Epithelial cell of proximal tubule (primary cell): ENCODE data around the gene PTK6. TPM values are rescaled to one million over a fixed set of nuclear protein-coding genes. Genes with fewer than 3 reads are reported as not detected.

ENCODE experiments used
- DNase-seq: peaks from one replicate; pipeline ENCODE4 v3.0.0-alpha.2; 2011; ENCODE audit warnings: low read depth
- H3K4me3 ChIP-seq: 2 replicates; pipeline ENCODE4 v1.5.1; 2011; ENCODE audit warnings: low read depth, mild to moderate bottlenecking, low read length
- total RNA-seq: library from RNA; depleted of rRNA; stranded (reverse); fragments of >200 nt; gene quantifications from 2 replicates; pipeline ENCODE4 v1.2.3, GENCODE V29; 2015
- TF ChIP-seq, protein P1 (sequence below): conservative IDR thresholded peaks from 2 replicates; pipeline ENCODE4 v1.5.1; 2012; ENCODE audit warnings: low read depth, mild to moderate bottlenecking, low read length

PTK6 gene
- total RNA-seq, 1 donor from 2014 or later: not detected

- no peak overlapping the region for H3K4me3 ChIP-seq
- no peak for DNase-seq
- TF ChIP-seq, protein P1, sequence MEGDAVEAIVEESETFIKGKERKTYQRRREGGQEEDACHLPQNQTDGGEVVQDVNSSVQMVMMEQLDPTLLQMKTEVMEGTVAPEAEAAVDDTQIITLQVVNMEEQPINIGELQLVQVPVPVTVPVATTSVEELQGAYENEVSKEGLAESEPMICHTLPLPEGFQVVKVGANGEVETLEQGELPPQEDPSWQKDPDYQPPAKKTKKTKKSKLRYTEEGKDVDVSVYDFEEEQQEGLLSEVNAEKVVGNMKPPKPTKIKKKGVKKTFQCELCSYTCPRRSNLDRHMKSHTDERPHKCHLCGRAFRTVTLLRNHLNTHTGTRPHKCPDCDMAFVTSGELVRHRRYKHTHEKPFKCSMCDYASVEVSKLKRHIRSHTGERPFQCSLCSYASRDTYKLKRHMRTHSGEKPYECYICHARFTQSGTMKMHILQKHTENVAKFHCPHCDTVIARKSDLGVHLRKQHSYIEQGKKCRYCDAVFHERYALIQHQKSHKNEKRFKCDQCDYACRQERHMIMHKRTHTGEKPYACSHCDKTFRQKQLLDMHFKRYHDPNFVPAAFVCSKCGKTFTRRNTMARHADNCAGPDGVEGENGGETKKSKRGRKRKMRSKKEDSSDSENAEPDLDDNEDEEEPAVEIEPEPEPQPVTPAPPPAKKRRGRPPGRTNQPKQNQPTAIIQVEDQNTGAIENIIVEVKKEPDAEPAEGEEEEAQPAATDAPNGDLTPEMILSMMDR: no peak
Measured at GRCh38 chr20:63497138-63497945, 39.8 kb downstream of the PTK6 start.

DNA sequence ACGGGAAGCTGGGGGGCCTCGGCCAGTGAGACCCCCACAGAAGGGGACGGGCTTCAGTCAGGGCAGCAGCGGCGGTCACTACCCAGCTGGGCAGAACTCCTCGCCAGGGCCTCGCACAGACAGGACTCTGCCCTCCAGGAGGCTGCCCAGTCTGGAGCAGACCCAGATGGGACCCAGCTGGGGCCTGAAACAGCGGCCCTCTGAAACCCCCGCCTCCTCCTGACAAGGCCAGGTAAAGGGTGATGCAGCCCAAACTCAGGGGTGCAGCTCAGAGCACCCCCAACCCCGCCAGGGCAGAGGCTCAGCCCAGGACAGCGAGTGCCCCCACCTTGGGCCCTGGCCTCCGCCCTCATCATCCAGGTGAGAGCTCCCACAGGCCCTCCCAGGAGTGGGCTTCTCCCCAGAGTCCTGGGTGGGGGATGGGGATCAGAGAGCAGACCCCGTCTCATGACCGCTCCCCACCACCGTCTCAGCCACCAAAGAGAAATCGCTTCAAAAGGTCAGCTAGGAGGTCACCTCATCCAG, 40.5 kb downstream of the PTK6 start:
- TF ChIP-seq, protein P1: no peak
- no peak for DNase-seq
- H3K4me3 ChIP-seq: peak overlapping the region; percentile 35

DNA sequence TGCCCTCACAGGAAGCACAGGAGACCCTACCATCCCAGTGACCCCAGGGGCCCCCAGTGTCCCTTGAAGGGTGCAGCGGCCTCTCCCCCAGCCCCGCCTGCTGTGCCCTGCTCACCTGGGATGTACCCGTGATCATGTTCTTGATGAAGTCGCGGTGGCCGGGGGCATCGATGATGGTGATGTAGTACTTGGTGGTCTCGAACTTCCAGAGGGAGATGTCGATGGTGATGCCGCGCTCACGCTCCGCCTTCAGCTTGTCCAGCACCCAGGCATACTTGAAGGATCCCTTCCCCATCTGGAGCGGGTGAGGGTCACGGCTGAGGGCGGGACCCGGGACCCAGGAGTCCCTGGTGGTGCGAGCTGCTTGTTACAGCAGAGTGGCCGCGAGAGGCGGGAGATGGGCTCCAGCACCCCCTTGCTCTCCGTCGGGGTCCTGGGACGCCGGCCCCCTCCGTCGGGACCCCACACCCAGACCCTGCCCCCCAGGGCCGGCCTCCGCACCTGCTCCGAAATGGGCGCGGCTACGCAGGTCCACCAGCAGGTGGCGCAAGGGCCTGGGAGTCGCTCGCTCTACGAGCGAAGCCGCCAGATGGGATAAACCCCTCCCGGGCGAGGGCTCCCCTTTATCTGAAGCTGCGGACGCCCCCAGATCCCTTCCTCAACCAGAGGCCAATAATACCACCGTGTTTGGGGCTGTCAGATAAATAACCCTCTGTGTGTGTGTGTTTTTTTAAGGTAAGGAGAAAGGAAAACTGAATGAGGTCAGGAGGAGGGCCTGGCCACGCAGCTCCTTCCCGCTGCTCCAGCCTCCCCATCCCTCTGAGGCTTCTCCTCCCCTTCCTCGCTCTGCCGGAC, 41.2 kb downstream of the PTK6 start:
- no peak for DNase-seq
- TF ChIP-seq, protein P1: peak; percentile 85
- peak overlapping the region; percentile 35 for H3K4me3 ChIP-seq

- H3K4me3 ChIP-seq: no peak overlapping the region
- TF ChIP-seq, protein P1: no peak
- DNase-seq: no peak
Measured at GRCh38 chr20:63495167-63495720, 41.9 kb downstream of the PTK6 start.

GRCh38 chr20:63494420-63495166, 42.6 kb downstream of the PTK6 start:
- no peak overlapping the region for H3K4me3 ChIP-seq
- DNase-seq: no peak
- TF ChIP-seq, protein P1: no peak

DNA sequence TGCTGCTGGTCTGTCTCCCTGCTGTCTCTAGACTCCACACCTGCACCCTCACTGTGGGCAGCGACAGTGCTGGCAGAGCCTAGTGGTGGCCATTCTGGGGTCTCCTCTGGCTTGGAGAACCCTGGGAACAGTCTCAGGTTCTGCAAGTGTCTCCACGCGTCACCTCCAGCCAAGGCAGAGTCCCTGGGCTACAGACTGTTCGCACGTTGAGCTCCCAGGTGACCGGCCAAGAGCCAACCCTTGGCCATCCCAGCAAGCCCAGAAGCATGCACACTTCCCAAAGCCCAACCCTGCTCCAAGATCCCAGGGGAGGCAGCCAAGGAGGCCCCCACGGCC, 43.1 kb downstream of the PTK6 start:
- H3K4me3 ChIP-seq: no peak overlapping the region
- no peak for DNase-seq
- TF ChIP-seq, protein P1: no peak
